Naive B cell (primary cell): ENCODE data around the gene CAMTA1. TPM values are rescaled to one million over a fixed set of nuclear protein-coding genes. Genes with fewer than 3 reads are reported as not detected.

ENCODE experiments used
- ATAC-seq, 2 donors: fragments of 150-1000 bp; cut with Tn5 transposase; 2 replicates each; pipeline ENCODE4 v1.10.0; 2021; ENCODE audit warnings: low read depth in 2 of 2, mild to moderate bottlenecking in 2 of 2, moderate library complexity in 2 of 2
- DNase-seq: peaks from one replicate; pipeline ENCODE4 v3.0.0; 2022
- H3K27ac Mint-ChIP-seq, 6 donors: one replicate each; pipeline ENCODE4 v1.8.0; 2020 to 2022; ENCODE audit warnings: mild to moderate bottlenecking in 6 of 6, mixed read lengths in 6 of 6, moderate library complexity in 5 of 6, inconsistent platforms in 2 of 6
- H3K27me3 Mint-ChIP-seq, 3 donors: one replicate each; pipeline ENCODE4 v1.8.0; 2021 to 2022; ENCODE audit warnings: mixed read lengths in 3 of 3, mild to moderate bottlenecking in 1 of 3
- H3K36me3 Mint-ChIP-seq, 2 donors: one replicate each; pipeline ENCODE4 v1.8.0; 2020 to 2022; ENCODE audit warnings: mixed read lengths in 2 of 2, inconsistent platforms in 1 of 2, mild to moderate bottlenecking in 1 of 2
- H3K4me1 Mint-ChIP-seq, 3 donors: one replicate each; pipeline ENCODE4 v1.8.0; 2020 to 2022; ENCODE audit warnings: mixed read lengths in 3 of 3, inconsistent platforms in 1 of 3, mild to moderate bottlenecking in 1 of 3, moderate library complexity in 1 of 3
- H3K4me3 Mint-ChIP-seq, 8 donors: one replicate each; pipeline ENCODE4 v1.8.0; 2020 to 2022; ENCODE audit warnings: mild to moderate bottlenecking in 8 of 8, mixed read lengths in 8 of 8, moderate library complexity in 8 of 8, inconsistent platforms in 2 of 8
- H3K9me3 Mint-ChIP-seq, 7 donors: one replicate each; pipeline ENCODE4 v1.8.0; 2020 to 2022; ENCODE audit warnings: mixed read lengths in 7 of 7, mild to moderate bottlenecking in 5 of 7, inconsistent platforms in 2 of 7, moderate library complexity in 1 of 7
- polyA plus RNA-seq, 6 donors: library from polyadenylated mRNA; unstranded; fragments of 300-500 nt; fragmentation: Illumina TruSeq; gene quantifications; one replicate each; pipeline ENCODE4 v1.2.3, GENCODE V29; 2021; ENCODE audit warnings: low read depth in 6 of 6

Gene CAMTA1
- polyA plus RNA-seq, 6 donors from 2014 or later: 75.4 to 140 (median 88.8) TPM

DNA sequence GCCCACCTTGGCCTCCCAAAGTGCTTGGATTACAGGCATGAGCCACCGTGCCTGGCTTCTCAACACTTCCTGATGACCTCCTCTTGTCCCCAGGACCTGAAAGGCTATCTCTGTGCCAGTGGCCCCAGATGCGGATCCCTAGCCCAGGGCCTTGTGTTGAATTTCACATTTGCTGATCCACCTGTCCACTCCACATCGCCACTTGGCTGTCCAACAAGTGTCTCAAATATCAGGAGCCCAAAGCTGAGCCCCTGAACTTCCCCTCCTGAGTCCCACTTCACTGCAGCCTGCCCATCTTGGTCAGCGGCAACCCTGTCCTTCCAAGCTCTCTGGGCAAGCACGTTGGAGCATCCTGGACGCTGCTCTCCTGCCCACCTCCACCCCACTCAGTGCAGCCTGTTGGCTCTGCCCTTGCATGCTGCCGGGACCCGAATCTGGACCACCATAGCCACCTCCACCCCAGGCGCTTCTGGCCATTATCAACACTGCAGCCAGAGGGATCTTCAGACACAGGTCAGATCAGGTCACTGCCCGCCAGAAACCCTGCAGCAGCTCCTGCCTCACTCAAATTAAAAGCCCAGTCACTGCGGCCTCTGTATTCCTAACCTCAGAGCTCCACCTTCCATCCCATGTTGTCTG is 633.3 kb downstream of the CAMTA1 start:
- Mint-ChIP-seq H3K9me3 (peaks cover 10 to 26% (median 18%) of the 10 kb centered on the region in 7 donors), H3K36me3 (peaks cover 0 to 15% of the 10 kb centered on the region in 2 donors), H3K4me3 (no peak overlapping the region), H3K27ac (peak overlapping the region in 1 of 6 donors; percentile 62), H3K27me3 (peaks cover 0 to 25% (median 14%) of the 10 kb centered on the region in 3 donors), H3K4me1 (no peaks in the 10 kb centered on the region)
- ATAC-seq (no peak), DNase-seq (no peak)

DNA sequence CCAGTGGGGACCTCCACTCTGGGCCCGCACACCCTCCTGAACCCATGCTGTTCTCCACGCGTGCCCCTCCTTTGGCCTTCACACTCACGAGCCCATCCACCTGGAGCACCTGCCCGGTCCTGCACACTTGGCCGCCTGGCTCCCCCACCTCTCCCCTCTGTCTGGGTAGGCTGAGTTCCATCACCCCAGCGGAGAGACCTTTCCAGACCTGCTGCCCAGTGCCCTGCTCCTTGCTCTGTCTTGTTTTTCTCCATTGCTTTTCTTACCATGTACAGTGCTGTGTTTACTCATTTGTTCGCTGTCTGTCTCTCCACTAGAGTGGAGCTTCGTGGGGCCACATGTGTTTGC is 634.8 kb downstream of the CAMTA1 start:
- H3K27me3 Mint-ChIP-seq: peaks cover 3 to 32% (median 14%) of the 10 kb centered on the region in 3 donors
- no peaks in the 10 kb centered on the region for H3K4me1 Mint-ChIP-seq
- no peak overlapping the region for H3K27ac Mint-ChIP-seq
- H3K4me3 Mint-ChIP-seq: no peak overlapping the region
- H3K36me3 Mint-ChIP-seq: peaks cover 0 to 15% of the 10 kb centered on the region in 2 donors
- ATAC-seq (no peak), DNase-seq (no peak)
- peaks cover 10 to 26% (median 18%) of the 10 kb centered on the region in 7 donors for H3K9me3 Mint-ChIP-seq

DNA sequence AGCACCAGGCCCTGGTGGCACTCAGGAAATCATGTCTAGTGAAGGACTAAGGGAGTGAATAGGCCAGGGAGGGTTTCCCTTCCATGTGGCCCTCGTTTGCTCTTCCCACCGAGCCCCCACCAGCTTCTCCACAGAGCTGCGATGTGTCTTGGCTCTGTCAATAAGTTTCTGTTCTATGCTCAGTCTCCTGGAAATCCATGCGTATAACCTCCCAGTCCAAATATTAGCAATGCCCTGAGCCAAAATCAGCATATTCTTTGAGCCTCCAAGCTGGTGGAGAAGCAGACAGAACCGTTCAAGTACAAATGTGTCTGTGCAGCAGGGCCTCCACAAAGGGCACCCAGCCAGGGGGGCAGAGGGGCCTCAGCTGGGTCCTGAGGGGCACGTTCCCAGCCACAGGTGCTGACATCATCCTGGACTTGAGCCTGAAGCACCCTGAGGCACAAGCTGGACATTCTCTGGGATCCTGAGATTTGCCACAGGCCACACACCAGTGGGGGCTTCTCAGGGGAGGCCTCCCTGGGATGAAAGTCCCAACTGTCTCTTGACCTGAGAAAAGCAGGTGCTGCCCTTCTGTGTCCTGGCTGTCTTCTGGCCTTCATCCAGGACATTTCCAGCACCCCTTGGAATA is 635.3 kb downstream of the CAMTA1 start:
- Mint-ChIP-seq H3K9me3 (peaks cover 10 to 26% (median 18%) of the 10 kb centered on the region in 7 donors), H3K4me3 (no peak overlapping the region), H3K36me3 (peaks cover 0 to 15% of the 10 kb centered on the region in 2 donors), H3K27ac (no peak overlapping the region), H3K4me1 (no peaks in the 10 kb centered on the region), H3K27me3 (peaks cover 3 to 32% (median 14%) of the 10 kb centered on the region in 3 donors)
- no peak for DNase-seq
- no peak for ATAC-seq

DNA sequence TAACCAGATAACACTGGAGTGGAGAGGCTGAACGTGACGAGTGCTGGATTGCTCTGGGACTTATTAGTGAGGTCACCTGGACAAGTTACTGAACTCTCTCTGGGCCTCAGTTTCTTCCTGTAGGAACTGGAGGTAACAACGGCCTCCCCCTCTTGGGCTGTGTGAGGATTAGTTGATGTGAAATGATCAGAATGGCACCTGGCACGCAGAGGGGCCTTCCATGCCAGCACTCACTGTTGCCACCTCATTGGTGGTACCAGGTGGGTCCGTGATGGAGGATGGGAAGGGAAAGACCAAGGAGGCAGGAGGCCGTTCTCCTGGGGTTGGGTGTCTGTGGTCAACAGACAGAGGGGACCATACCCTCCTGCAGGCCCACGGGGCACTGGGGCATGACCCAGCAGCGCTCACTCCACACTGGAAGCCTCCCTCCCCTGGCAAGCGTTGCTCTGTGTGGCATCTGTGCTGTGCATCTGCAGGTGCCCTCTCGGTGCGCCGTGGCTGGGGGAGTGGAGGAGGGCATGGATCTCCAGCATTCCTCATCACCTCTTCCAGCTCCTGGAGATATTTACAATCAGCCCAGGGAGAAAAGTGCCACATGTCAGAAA is 636.3 kb downstream of the CAMTA1 start:
- Mint-ChIP-seq H3K27ac (no peak overlapping the region), H3K27me3 (peaks cover 3 to 32% (median 14%) of the 10 kb centered on the region in 3 donors), H3K36me3 (peaks cover 0 to 15% of the 10 kb centered on the region in 2 donors), H3K4me1 (no peaks in the 10 kb centered on the region), H3K9me3 (peaks cover 8 to 22% (median 16%) of the 10 kb centered on the region in 7 donors), H3K4me3 (no peak overlapping the region)
- ATAC-seq (no peak), DNase-seq (no peak)

DNA sequence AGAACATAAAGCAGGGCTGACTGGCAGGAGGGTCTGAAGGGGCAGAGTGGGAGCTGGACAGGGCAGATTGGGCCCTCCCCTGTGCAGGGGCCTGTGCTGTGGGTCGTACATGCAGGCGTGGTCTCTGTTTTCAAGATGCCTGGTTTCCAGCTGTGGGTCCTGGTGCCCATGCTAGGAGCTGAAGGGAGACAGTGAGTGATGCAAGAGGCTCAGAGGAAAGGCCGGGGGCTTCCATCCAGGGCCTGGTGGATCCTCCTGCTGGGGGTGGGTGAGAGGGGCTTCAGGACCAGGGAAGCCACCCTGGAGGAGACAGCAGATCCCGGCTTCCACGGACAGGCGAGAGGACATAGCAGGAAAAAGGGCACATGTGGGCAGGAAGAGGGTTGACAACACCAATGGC is 636.8 kb downstream of the CAMTA1 start:
- Mint-ChIP-seq H3K4me3 (no peak overlapping the region), H3K27me3 (peaks cover 3 to 32% (median 14%) of the 10 kb centered on the region in 3 donors), H3K9me3 (peaks cover 8 to 22% (median 15%) of the 10 kb centered on the region in 7 donors), H3K36me3 (peaks cover 0 to 15% of the 10 kb centered on the region in 2 donors), H3K4me1 (no peaks in the 10 kb centered on the region), H3K27ac (no peak overlapping the region)
- ATAC-seq: no peak
- DNase-seq: no peak

DNA sequence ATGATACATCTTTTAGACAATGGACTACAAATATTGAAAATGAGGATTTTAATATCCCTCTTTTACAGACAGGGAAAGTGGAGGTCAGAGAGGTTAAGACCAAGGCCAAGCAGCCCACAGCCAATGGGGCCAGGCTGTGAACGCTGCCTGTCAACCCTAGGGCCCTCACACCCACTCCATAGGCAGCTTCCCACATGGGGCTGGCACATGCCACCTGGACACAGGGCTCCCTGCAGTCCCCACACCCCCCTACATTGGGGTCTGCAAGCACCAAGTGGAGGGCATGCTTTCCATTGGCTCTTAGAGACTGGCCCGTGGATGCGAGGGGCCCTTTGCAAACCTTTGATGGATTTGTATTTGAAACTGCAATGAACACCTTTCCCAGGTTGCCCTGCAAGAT is 637.3 kb downstream of the CAMTA1 start:
- no peak overlapping the region for H3K4me3 Mint-ChIP-seq
- no peaks in the 10 kb centered on the region for H3K4me1 Mint-ChIP-seq
- ATAC-seq (no peak), DNase-seq (no peak)
- H3K9me3 Mint-ChIP-seq: peaks cover 8 to 22% (median 13%) of the 10 kb centered on the region in 7 donors
- H3K27me3 Mint-ChIP-seq: peaks cover 3 to 32% (median 14%) of the 10 kb centered on the region in 3 donors
- no peak overlapping the region for H3K27ac Mint-ChIP-seq
- peaks cover 0 to 15% of the 10 kb centered on the region in 2 donors for H3K36me3 Mint-ChIP-seq

DNA sequence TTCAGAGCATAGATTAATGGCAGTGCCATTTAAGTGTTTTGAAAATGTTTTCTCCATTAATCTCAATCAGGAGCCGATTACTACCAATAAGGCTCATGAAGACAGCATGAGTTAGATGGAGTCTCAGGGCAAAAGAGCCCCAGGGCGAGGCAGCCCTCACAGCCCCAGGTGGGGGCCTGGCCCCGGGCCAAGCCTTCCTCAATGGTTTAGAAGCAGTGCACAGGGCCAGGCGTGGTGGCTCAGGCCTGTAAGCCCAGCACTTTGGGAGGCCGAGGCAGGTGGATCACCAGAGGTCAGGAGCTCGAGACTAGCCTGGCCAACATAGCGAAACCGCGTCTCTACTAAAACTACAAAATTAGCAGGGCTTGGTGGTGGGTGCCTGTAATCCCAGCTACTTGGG is 637.7 kb downstream of the CAMTA1 start:
- Mint-ChIP-seq H3K4me1 (no peaks in the 10 kb centered on the region), H3K4me3 (no peak overlapping the region), H3K27me3 (peaks cover 3 to 32% (median 14%) of the 10 kb centered on the region in 3 donors), H3K9me3 (peaks cover 7 to 18% (median 9%) of the 10 kb centered on the region in 7 donors), H3K27ac (no peak overlapping the region), H3K36me3 (peaks cover 0 to 11% of the 10 kb centered on the region in 2 donors)
- ATAC-seq (no peak), DNase-seq (no peak)

DNA sequence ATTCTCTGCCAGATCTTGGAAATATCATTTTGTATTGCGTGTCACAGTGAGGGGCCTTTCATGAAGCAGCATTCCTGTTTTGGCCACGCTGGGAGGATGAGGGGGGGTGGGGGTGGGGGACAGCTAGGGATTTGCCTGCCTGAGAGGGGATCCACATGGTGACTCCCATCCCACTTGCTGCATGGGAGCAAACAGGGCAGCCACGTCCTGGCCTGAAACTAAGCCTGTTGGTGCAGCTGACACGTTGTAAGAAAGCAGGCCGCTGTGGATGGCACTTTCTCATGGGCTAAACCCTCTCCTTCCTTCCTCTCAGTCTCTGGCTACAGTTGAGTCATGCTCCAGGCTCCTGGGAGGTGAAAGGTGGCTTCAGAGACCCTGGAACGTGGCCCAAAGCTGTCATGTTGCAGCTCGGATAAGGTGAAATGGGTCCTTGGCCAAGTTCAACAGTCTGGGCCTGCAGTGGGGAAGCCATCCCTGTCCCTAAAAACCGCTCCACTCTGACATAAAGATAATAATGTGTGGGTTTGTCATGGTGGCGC is 639.2 kb downstream of the CAMTA1 start:
- peaks cover 0 to 7% of the 10 kb centered on the region in 2 donors for H3K36me3 Mint-ChIP-seq
- no peaks in the 10 kb centered on the region for H3K4me1 Mint-ChIP-seq
- peaks cover 3 to 28% (median 8%) of the 10 kb centered on the region in 3 donors for H3K27me3 Mint-ChIP-seq
- H3K27ac Mint-ChIP-seq: no peak overlapping the region
- DNase-seq (no peak), ATAC-seq (no peak)
- no peak overlapping the region for H3K4me3 Mint-ChIP-seq
- H3K9me3 Mint-ChIP-seq: peaks cover 0 to 6% (median 1%) of the 10 kb centered on the region in 7 donors

DNA sequence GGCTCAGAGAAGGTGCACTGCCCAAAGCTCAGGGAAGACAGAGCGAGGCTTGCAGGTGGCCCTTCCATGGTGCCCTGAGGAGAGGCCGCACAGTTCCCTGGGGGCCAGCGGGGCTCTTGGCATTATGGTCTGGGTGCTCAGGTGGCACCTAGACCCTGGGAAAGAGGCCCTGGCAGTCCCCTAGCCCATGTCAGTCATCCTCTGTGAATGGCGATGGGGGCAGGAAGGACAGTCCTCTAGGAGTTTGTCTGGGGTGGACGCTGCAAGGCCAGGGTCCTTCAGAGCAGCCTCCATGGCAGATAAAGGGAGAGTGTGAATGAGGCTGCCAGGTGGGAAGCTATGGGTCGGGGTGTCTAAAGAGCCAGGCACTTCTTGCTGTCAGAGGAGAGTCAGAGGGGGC is 640.0 kb downstream of the CAMTA1 start:
- no peak overlapping the region for H3K27ac Mint-ChIP-seq
- H3K9me3 Mint-ChIP-seq: peaks cover 0 to 2% (median 0%) of the 10 kb centered on the region in 7 donors
- DNase-seq (no peak), ATAC-seq (no peak)
- H3K4me1 Mint-ChIP-seq: no peaks in the 10 kb centered on the region
- H3K27me3 Mint-ChIP-seq: peaks cover 3 to 20% (median 6%) of the 10 kb centered on the region in 3 donors
- H3K4me3 Mint-ChIP-seq: no peak overlapping the region
- H3K36me3 Mint-ChIP-seq: peaks cover 0 to 2% of the 10 kb centered on the region in 2 donors

DNA sequence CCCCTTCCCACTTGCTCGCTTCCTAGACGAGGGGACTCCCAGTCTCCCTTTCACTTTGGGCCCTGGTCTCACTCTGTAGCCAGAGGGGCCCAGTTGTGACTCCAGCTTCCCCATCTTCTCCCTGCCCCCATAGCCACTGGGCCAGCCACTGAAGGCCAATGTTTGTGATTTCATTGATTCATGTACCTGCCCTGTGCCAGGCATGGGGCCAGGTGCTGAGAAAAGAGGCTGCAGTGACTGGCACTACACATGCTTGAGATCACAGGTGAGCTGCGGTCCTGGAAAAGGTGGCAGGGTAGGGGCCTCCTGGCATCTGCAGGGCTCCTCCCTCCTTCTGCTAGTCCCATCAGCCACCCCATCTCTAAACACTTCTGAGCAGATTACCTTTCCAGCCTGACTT is 640.5 kb downstream of the CAMTA1 start:
- H3K27ac Mint-ChIP-seq: no peak overlapping the region
- peaks cover 3 to 16% (median 6%) of the 10 kb centered on the region in 3 donors for H3K27me3 Mint-ChIP-seq
- DNase-seq: no peak
- ATAC-seq: no peak
- H3K4me3 Mint-ChIP-seq: no peak overlapping the region
- peaks cover 0 to 1% (median 0%) of the 10 kb centered on the region in 7 donors for H3K9me3 Mint-ChIP-seq
- no peaks in the 10 kb centered on the region for H3K4me1 Mint-ChIP-seq
- no peaks in the 10 kb centered on the region for H3K36me3 Mint-ChIP-seq

DNA sequence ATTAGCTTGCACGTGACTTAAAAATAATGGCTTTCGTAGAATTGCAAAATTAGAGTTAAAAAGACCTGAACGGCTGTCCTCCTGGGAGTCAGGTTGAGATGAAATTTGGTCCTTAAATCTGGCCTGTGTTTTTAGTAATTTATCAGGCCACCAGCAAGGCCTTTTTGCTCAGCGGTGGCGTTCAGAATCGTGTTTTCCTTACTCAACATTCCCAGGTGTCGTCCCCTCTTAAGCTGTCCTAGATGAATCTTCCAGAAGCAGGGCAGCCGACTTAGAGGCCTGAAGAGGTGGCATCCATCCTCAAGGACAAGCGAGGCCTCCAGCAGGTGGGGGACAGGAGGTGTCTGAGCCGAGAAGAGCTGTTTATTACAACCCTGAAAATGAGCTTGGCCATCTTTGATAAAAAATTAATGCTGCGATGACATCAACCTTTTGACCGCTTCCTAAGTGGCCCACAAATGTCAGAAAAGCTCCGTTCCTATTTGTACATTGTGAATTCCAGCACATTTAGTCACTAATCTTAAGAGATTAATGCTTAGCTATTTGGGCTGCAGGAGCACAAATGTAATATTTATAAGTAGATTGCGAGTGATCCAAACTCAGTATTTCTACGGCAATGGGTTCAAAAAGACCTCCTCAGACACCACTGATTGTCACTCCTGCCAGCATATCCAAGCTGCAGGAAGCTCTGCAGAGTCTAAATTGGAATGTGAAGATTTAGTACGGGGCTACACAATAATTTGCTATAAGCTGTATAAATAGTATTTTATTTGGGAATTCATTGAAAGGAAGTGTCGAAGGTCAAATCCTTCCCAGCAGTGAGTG is 641.7 kb downstream of the CAMTA1 start:
- Mint-ChIP-seq H3K27ac (no peak overlapping the region), H3K9me3 (peaks cover 0 to 1% (median 0%) of the 10 kb centered on the region in 7 donors), H3K27me3 (peaks cover 3 to 10% (median 4%) of the 10 kb centered on the region in 3 donors), H3K4me1 (no peaks in the 10 kb centered on the region), H3K4me3 (no peak overlapping the region), H3K36me3 (no peaks in the 10 kb centered on the region)
- DNase-seq (no peak), ATAC-seq (no peak)

DNA sequence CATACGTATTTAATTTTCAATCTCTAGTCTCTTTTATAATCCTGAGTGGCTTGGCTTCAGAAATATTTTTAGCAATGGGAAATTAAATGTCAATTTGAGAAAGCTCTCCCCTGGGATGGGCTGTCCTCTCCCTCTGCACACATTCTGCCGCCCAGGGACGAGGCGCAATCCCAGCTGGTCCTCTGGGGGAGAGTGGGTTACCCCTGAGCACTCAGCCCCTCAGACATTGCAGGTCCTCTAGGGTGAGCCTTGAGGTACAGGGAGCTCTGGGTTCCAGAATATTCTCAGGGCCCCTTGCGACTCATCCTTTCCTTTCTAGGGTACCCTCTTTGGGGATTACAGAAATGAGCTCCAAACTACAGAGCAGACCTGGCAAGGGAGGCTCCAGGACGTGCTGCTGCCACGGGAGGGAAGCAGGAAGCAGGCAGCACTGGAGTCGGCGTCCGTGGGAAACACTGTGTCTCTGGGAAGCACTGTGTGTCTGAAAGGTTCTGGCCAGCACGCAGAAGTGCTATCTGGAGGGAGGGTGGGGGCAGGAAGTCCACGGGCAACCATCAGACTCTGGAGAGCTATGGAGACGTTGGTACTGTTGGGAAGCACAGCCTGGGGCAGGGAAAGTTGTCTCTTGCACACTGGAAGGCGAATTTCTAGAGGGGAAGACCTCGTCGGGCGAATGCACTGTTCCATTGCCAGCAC is 642.5 kb downstream of the CAMTA1 start:
- ATAC-seq: no peak
- H3K27me3 Mint-ChIP-seq: peaks cover 0 to 7% (median 3%) of the 10 kb centered on the region in 3 donors

More for the DNA sequence above, 642.5 kb downstream of the CAMTA1 start:
- no peaks in the 10 kb centered on the region for H3K4me1 Mint-ChIP-seq
- DNase-seq: no peak
- peak overlapping the region in 1 of 6 donors; percentile 49 for H3K27ac Mint-ChIP-seq
- no peak overlapping the region for H3K4me3 Mint-ChIP-seq
- H3K36me3 Mint-ChIP-seq: no peaks in the 10 kb centered on the region
- H3K9me3 Mint-ChIP-seq: peaks cover 0 to 1% (median 0%) of the 10 kb centered on the region in 7 donors
